Keratinocyte (primary cell): Measurements from ENCODE around the gene GRK5.

Experiments used
- CTCF ChIP-seq, 3 experiments: IDR thresholded peaks in 1 of 3; conservative IDR thresholded peaks in 1 of 3; optimal IDR thresholded peaks in 1 of 3; 2 replicates in 2 of 3; 3 replicates in 1 of 3; pipeline versions ENCODE3 to v1.5.1; 2011; ENCODE audit warnings: low read length in 3 of 3, mild to moderate bottlenecking in 3 of 3, moderate library complexity in 2 of 3, control low read depth in 1 of 3, inconsistent platforms in 1 of 3; ENCODE audit not compliant: insufficient read depth in 2 of 3; ENCODE audit errors: extremely low read depth in 1 of 3
- EZH2 ChIP-seq: IDR thresholded peaks from one replicate; pipeline ENCODE4 v1.6.1; 2012; ENCODE audit warnings: inconsistent platforms, mild to moderate bottlenecking, low read length, moderate library complexity

- no peak for TF ChIP-seq CTCF (optimal IDR thresholded peaks at IDR 0.05 in 1 of 3, IDR thresholded peaks at IDR 0.05 in 1 of 3, conservative IDR thresholded peaks at IDR 0.05 in 1 of 3; ENCODE audit: extremely low read depth in 1 of 3, insufficient read depth in 2 of 3, low read length in 3 of 3)
- TF ChIP-seq EZH2: no peak
These were observed 262.5 kb downstream of the GRK5 start for GRCh38 chr10:119469846-119470245.
